HG02571 (cell line): ENCODE data around the gene ZNF765.
A peak's percentile ranks its signal among the peaks of the same experiment; 100 is the strongest.
"Not testable (repeated sequence)": the region's sequence is repeated elsewhere in the genome, so short reads cannot be mapped to it uniquely, and the experiment has no call there.

Experiments used
- ATAC-seq: cut with Tn5 transposase; IDR thresholded peaks from one replicate; pipeline ENCODE4 v1.9.1; 2021; ENCODE audit warnings: mild to moderate bottlenecking, moderate library complexity; ENCODE audit not compliant: unreplicated experiment

Gene ZNF765

GRCh38 chr19:53394974-53395839, at the start of gene ZNF765:
Gene ZNF765, plus strand, starts transcription at chr19:53395149. Its CDS starts 2,867 bp downstream, at chr19:53398016.
- peak; percentile 91 for ATAC-seq

- ATAC-seq, result no peak
These were observed 39.2 kb upstream of the ZNF765 start for GRCh38 chr19:53355739-53356138.

DNA sequence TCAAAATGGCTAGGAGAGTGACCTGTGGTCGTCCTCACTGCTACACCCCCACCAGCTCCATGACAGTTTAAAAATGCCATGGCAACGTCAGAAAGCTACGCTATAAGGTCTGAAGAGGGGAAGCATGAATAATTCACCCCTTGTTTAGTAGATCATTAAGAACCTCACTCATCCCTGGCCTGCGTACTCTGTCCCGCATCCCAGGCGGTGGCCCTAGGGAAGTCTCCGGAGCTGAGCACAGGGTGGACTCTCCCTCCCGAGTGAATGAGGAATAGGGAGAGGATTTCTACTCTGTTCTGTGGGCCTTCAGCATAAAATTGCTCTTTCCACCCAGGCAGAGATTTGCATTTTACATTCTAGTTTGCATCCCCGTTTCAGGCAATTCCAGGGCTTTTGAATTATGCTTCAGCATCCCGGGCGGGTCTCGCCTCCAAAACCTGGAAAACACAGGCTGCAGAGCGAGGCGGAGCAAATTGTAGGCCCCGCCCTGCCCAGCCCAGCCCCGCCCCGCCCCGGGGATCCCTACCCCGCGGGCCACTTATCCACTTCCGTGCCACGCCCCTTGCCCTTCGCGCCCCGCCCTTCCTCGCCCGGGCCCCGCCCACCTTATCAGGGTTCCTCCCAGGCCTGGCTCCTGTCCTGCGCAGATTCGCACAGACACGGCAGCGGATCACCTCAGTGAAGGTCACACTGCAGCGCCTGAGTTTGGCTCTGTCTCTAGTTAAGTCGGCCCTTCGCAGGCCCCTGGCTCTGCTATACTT, 36.9 kb upstream of the ZNF765 start:
- ATAC-seq, result no peak

DNA sequence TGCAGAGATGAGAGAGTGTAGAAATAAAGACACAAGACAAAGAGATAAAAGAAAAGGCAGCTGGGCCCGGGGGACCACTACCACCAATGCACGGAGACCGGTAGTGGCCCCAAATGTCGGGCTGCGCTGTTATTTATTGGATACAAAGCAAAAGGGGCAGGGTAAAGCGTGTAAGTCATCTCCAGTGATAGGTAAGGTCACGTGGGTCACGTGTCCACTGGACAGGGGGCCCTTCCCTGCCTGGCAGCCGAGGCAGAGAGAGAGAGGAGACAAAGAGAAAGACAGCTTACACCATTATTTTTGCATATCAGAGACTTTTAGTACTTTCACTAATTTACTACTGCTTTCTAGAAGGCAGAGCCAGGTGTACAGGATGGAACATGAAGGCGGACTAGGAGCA, 34.9 kb upstream of the ZNF765 start:
- ATAC-seq, result not testable (repeated sequence)

DNA sequence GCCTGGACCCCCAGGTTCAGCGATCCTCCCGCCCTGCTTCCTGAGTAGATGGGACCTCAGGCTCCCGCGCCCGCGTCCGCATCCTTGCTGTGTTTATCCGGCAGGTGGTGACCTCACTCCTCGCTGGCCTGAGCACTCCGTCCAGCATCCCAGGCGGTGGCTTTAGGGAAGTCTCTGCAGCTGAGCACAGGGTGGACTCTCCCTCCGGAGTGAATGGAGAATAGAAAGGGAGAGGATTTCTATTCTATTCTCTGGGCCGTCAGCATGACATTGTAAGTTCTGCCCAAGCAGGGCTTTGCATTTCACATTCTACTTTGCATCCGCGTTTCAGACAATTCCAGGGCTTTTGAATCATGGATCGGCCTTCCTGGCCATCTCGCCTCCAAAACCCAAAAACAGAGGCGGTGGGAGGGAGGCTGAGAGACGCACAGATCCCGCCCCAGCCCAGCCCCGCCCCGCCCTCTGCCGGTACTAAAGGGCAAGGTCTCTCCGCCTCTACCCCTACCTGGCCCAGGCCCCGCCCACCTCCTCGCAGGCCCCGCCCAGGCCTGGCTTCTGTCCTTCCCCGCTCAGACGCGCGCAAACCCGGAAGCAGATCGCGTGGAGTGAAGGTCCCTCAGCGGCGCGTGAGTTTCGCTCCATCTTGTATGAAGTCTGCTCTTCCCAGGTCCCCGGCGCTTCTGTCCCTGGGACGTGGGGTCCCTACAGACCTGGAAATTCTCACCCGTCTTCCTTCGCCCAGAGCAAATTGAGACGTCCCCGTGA, 29.6 kb upstream of the ZNF765 start, which contains the start of gene ZNF525:
ZNF525 (plus strand) TSS at position 572 of the 765 bp plus-strand sequence. CDS start 6,577 bp downstream, outside the sequence.
- peak; percentile 97 for ATAC-seq

- no peak for ATAC-seq
These were observed 29.0 kb upstream of the ZNF765 start for GRCh38 chr19:53365899-53366493.

DNA sequence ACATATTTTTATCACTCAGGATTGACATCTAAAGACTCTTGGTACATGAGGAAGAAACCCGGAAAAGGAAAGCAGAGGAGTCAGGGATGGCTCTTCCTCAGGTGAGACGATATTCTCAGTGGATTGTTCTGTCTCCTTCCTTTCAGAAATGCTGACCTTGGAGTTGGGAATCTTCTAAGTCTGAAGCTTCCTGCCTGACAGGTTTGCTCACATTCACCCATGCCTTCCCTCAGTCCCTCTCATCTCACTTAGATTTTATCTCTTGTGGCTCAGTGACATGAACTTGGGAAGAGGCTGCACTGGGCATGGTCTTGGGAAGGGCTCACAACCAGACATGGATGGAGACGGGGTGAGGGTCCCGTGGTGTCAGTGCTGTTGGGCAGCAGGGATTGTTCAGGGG, 22.8 kb upstream of the ZNF765 start:
- ATAC-seq, result no peak

GRCh38 chr19:53374288-53374687, 20.7 kb upstream of the ZNF765 start:
- ATAC-seq, result no peak

- no peak for ATAC-seq
These were observed 20.2 kb upstream of the ZNF765 start for GRCh38 chr19:53374743-53375142.

GRCh38 chr19:53381376-53381775, 13.6 kb upstream of the ZNF765 start:
- no peak for ATAC-seq

- no peak for ATAC-seq
These were observed 6.8 kb upstream of the ZNF765 start for GRCh38 chr19:53388168-53388567.

DNA sequence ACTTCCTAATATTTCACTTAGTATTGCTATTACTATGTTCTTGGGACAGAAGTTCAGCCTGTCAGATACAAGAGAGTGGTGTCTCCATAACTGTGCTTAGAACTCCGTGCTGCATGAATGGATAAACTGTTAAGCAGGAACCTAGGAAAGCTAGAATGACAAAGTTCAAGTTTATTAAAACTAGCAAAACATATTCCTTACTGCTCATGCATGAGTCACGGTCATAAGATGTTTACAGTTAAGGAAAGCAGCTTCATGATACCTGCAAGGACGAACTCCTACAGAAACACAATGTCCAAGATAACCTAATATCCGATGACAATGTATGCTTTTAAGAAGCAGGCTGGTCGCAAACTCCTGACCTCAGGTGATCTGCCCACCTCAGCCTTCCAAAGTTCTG, 6.0 kb upstream of the ZNF765 start:
- no peak for ATAC-seq

DNA sequence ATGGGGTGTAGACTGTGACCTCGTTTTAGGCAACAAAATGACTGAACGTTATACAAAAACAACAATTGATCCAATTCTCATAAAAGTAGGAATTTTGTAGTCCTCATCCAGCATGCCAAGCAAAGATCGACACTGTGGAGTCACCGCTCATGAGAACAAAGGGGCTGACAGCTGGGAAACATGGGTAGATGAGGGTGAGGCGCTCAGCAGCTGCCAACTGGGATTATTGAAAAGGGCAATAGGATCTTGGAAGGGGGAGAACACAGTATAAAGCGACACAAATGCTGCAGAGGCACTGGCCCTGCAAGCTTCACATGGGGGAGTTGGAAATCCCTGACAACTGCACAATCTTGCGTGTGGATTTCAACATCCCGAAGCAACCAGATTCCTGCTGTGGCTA, 5.4 kb upstream of the ZNF765 start:
- ATAC-seq, result no peak

DNA sequence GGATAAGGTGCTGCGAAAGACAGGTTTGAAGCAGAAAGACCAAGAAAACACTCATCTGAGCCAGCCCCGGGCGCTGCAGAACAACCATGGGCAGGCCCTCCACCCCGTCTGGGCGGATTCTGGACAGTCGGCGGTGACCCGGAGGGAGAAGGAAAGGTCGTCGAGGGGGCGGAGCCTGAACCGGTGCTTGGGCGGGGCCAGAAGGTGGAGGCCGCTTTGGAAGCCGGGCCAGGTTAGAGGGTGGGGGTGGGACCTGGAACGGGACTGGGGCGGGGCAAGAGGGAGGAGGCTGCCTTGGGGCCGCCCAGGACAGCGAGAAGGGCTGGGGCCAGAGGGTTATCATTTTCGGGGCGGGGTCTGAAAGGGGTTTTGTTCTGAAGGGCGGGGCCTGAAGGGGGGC, 5.0 kb upstream of the ZNF765 start:
- no peak for ATAC-seq

- no peak for ATAC-seq
These were observed 401 bp upstream of the ZNF765 start for GRCh38 chr19:53394522-53394973.

DNA sequence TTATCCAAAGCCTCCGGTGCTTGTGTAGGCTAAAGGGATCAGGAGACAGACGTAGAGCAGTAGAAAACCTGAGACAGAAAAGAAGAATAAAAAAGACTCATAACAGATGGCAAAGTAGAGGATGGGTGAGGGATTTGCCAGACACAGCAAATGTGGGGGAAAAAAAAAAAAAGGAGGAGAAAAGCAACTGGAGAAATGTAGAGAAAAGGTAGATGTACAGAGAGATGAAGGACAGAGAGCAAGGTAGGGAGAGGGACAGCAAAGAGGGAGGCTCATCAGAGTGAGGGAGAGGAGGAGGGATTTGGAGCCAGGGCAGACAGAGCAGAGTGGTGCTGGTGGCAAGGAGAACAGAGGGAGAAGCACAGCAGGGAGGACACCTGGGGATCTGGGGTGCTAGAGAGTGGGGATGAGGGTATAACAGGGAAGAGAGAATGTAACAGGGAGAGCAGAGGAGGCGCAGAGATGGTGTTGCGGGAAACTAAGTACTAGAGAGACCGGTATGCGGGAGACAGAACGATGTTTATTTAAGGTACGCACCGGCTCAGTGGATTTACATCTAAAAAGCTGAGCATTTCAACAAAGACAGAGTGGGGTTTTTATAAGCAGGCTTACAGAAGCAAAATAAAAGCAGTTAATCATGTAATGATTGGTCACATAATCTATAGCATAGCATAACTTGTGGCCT, 1.0 kb downstream of the ZNF765 start:
- ATAC-seq, result not testable (repeated sequence)

DNA sequence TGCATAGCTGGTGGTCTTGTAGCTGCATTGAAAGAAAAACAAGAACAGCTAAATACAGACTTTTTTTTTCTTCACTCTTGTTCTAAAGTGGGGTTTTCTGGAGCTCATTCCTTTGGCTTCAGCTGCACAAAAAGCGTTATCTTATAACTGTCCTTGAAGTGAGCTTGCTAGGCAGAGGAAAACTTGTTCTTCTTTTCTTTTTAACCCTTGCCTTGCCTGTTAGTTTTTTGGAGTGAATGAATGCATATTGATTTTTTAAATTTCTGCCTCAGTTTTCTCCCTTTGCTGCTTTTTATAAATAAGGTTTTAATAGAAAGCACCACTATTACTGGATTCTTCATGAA, 1.5 kb downstream of the ZNF765 start:
- no peak for ATAC-seq

- not testable (repeated sequence) for ATAC-seq
These were observed 3.0 kb downstream of the ZNF765 start for GRCh38 chr19:53397918-53398317.

DNA sequence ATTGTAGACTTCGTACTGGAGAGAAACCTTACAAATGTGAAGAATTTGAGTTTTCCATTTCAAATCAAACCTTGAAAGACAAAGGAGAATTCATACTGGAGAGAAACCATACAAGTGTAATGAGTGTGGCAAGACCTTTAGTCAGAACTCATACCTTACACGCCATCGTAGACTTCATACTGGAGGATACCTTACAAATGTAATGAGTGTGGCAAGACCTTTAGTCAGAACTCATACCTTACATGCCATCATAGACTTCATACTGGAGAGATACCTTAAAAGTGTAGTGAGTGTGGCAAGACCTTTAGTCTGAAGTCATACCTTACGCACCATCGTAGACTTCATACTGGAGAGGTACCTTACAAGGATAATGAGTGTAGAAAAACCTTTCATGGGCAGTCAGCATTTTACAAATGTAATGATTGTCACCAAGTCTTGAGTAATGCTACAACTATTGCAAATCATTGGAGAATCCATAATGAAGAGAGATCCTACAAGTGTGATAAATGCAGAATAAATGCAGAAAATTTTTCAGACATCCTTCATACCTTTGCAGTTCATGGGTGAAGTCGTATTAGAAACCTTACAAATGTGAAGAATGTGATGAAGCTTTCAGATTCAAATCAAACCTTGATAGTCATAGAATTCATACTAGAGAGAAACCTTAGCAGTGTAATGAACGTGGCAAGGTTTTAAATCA, 14.7 kb downstream of the ZNF765 start:
- ATAC-seq, result no peak
